ENCODE results near the gene ALDH3A1.

The ALDH3A1 gene

DNA sequence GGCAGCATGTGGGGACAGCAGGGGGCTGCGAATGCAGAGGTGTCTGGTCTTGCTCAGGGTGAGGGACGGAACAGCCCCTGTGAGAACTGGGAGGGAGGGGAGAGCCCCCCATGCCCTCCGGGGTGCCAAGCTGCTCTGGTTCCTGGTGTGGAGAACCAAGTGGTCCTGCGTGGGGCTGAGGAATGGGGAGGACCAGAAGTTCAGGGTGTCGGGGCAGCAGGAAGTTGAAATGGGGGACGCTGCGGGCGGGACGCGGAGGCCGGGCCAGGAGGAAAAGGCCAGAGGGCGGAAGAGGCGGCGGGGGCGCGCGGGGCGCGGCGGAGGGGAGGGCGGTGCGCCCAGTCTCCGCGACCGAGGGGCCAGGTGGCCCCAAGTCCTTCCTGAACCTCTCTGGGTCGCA, 3.6 kb downstream of the ALDH3A1 start:
- Histone ChIP-seq H3K36me3 (ENCODE audit: control insufficient read depth, insufficient read depth, low read length) (no peaks in the 10 kb centered on the region), H3K4me1 (ENCODE audit: control insufficient read depth, insufficient read depth, low read length) (no peaks in the 10 kb centered on the region), H3K27me3 (ENCODE audit: control insufficient read depth, insufficient read depth, low read length) (no peaks in the 10 kb centered on the region), H3K4me3 (ENCODE audit: low read length) (peak overlapping the region; percentile 64), H3K27ac (ENCODE audit: low read depth, low read length) (no peak overlapping the region), H3K9ac (ENCODE audit: low read length) (no peak overlapping the region)

DNA sequence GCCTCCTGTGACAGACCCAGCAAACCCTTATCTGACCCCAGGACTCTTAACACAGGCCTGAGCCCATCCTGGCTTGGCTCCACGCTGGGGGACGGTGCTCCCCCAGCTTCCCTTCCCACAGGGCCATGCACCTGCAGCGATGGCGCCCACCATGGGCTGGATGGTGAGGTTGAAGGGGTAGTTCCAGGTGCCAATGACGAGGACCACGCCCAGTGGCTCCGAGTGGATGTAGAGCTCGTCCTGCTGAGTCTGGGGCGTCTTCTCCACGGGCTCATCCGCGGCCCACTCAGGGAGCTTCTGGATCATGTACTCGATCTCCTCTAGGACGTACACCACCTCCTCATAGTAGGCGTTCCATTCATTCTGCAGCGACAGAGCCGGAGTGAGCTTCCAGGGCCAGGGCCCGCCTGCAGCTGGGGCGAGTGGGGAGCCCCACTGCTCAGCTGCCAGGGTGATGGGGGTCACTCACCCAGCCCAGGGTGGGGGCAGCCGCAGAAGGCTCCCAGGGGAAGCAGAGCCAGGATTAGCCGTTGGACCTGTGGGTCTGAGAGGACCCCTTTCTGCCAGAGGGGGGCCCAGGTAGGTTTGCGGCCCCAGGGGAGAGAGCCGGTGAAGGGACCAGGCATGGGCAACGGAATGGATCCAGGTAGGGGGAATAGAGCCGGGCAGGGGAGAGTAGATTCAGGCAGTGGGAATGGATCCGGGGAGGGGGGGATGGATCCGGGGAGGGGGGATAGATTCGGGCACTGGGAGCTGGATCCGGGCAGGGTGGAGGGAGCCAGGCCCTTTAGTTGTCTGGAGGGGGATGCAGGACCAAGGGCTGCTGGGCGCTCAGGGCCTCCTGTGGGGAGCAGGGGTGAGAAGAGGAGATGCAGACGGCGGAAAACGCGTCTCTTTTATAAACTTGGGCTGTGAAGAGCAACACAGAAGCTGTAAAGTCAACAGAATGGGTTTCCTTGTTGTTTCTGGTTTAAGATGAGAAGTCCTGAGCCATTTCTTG, 4.7 kb downstream of the ALDH3A1 start:
- H3K27ac ChIP-seq (ENCODE audit: low read depth, low read length): no peak overlapping the region
- no peak overlapping the region for H3K4me3 ChIP-seq (ENCODE audit: low read length)
- no peak overlapping the region for H3K9ac ChIP-seq (ENCODE audit: low read length)
- no peaks in the 10 kb centered on the region for H3K4me1 ChIP-seq (ENCODE audit: control insufficient read depth, insufficient read depth, low read length)
- no peaks in the 10 kb centered on the region for H3K27me3 ChIP-seq (ENCODE audit: control insufficient read depth, insufficient read depth, low read length)
- H3K36me3 ChIP-seq (ENCODE audit: control insufficient read depth, insufficient read depth, low read length): no peaks in the 10 kb centered on the region

DNA sequence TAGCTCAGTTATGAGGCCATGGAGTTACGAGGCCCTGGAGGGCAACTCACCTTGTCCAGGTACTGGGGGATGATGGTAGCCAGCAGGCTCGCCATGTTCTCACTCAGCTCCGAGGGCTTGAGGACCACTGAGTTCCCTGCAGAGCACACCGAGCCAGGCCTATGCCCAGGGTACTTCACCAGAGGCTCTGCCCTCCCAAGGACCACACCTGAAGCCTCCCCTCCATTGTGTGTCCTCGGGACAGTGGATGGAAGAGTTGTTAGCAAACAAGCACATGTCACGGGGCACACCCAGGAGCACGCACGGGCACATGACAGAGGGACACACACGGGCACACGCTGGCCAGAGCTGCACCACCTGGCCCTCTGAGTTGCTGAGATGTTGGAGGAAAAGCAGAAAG, 5.6 kb downstream of the ALDH3A1 start:
- Histone ChIP-seq H3K27me3 (ENCODE audit: control insufficient read depth, insufficient read depth, low read length) (no peaks in the 10 kb centered on the region), H3K4me1 (ENCODE audit: control insufficient read depth, insufficient read depth, low read length) (no peaks in the 10 kb centered on the region), H3K4me3 (ENCODE audit: low read length) (no peak overlapping the region), H3K36me3 (ENCODE audit: control insufficient read depth, insufficient read depth, low read length) (no peaks in the 10 kb centered on the region), H3K27ac (ENCODE audit: low read depth, low read length) (no peak overlapping the region), H3K9ac (ENCODE audit: low read length) (no peak overlapping the region)

DNA sequence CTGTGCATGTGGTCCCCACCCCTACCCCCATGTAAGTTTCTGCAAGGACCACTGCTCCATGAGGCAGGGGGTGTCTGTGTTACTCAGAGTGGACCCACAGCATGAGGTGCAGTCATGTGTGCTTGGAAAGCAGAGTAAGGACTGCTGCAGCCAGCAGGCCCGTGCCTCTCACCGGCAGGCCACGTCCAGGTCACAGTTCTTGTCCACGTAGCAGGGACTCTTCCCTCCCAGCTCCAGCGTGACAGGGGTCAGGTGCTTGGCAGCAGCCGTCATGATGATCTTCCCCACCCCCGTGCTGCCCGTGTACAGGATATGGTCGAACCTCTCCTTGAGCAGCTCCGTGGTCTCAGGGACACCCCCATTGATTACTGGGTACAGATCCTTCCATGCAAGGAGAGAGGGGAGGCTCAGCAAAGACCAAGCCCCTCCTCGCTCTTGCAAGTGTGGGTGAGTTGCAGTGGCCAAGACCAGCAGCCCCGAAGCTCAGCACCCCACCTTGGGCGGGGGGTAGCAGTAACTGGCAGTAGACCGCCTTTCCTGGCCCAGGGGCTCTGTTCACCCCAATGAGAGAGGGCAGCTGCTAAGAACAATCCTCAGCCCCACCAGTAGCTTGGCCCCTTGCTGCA, 6.2 kb downstream of the ALDH3A1 start:
- H3K4me1 ChIP-seq (ENCODE audit: control insufficient read depth, insufficient read depth, low read length): no peaks in the 10 kb centered on the region
- no peak overlapping the region for H3K27ac ChIP-seq (ENCODE audit: low read depth, low read length)
- no peak overlapping the region for H3K4me3 ChIP-seq (ENCODE audit: low read length)
- H3K9ac ChIP-seq (ENCODE audit: low read length): no peak overlapping the region
- H3K27me3 ChIP-seq (ENCODE audit: control insufficient read depth, insufficient read depth, low read length): no peaks in the 10 kb centered on the region
- H3K36me3 ChIP-seq (ENCODE audit: control insufficient read depth, insufficient read depth, low read length): no peaks in the 10 kb centered on the region

DNA sequence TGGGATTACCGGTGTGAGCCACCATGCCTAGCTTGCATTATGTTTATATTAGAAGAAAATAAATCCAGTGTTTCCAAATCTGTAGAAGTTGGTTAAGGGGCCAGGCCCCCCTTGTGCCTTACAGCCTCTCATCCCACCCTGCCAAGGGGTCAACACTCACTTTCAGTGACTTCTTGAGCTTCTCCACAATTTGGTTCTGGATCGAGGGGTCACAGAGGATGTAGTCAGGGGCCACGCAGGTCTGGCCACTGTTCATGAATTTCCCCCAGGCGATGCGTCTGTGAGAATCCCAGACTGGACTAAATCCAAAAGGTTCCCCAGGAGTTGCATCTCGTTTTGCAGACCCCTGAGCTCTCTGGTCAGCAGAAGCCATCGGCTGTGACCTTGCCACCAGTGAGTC, 7.2 kb downstream of the ALDH3A1 start:
- Histone ChIP-seq H3K4me1 (ENCODE audit: control insufficient read depth, insufficient read depth, low read length) (no peaks in the 10 kb centered on the region), H3K36me3 (ENCODE audit: control insufficient read depth, insufficient read depth, low read length) (no peaks in the 10 kb centered on the region), H3K27me3 (ENCODE audit: control insufficient read depth, insufficient read depth, low read length) (no peaks in the 10 kb centered on the region), H3K9ac (ENCODE audit: low read length) (no peak overlapping the region), H3K27ac (ENCODE audit: low read depth, low read length) (no peak overlapping the region), H3K4me3 (ENCODE audit: low read length) (no peak overlapping the region)

DNA sequence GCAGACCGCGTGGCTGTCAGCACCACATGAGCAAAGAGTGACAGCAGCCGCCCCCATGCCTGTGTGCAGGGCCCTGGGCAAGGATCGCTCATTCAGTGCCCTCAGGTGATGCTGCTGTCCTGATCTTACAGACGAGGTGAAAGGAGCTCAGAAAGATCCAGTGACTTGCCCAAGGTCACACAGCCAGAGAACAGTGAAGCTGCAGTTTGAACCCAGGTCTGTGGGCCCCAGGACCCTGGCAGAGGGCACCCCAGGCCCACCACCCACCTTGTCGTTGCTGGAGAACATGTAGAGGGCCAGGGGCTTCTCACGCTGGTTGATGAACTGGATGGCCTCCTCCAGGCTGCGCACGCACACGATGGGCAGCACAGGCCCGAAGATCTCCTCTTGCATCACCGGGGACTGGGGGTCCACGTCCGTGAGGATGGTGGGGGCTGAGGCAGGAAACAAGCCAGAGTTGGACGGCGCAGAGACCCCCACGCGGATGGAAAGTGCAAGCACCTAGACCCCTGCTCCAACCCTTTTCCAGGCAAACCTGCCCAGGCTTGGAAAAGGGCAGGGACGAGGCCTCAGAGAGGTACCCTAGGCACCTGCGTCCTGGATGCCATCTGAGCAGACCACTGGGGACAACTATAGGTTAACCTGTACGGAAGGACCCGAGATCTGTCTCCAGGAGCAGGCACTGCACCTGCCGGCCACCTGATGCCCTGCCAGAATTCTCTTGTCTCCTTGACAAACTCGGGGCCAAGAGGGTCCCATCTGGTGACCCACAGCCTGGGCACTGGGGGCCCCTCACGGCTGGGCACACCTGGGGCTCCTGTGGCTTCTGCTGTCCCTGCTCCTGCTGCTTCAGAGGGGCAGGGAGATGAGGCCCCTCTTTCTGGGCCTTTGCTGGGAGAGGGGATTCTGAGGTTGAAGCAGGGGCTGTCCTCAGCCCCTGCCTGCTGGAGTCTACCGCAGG, 8.6 kb downstream of the ALDH3A1 start:
- no peaks in the 10 kb centered on the region for H3K4me1 ChIP-seq (ENCODE audit: control insufficient read depth, insufficient read depth, low read length)
- H3K27ac ChIP-seq (ENCODE audit: low read depth, low read length): no peak overlapping the region
- H3K36me3 ChIP-seq (ENCODE audit: control insufficient read depth, insufficient read depth, low read length): no peaks in the 10 kb centered on the region
- H3K27me3 ChIP-seq (ENCODE audit: control insufficient read depth, insufficient read depth, low read length): no peaks in the 10 kb centered on the region
- H3K9ac ChIP-seq (ENCODE audit: low read length): no peak overlapping the region
- no peak overlapping the region for H3K4me3 ChIP-seq (ENCODE audit: low read length)

DNA sequence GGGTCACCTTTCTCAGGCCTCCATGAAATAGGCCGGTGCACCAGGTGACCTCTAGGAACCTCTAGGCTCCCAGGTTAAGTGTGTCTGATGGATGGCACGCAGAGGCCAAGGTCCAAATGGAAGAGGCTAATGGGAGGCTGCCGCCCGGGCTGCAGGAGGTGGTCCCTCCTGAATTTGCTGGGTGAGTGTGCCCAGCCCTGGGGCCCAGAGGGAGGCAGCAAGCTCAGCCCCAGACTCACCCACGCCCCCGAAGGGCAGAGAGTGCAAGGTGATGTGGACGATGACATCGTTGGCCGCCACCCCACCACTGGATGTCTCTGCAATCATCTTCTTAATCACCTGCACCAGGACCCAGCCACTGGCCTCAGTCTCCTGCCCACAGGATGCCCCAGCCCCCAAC, 9.3 kb downstream of the ALDH3A1 start:
- no peak overlapping the region for H3K4me3 ChIP-seq (ENCODE audit: low read length)
- H3K36me3 ChIP-seq (ENCODE audit: control insufficient read depth, insufficient read depth, low read length): no peaks in the 10 kb centered on the region
- no peaks in the 10 kb centered on the region for H3K4me1 ChIP-seq (ENCODE audit: control insufficient read depth, insufficient read depth, low read length)
- H3K27ac ChIP-seq (ENCODE audit: low read depth, low read length): no peak overlapping the region
- H3K27me3 ChIP-seq (ENCODE audit: control insufficient read depth, insufficient read depth, low read length): no peaks in the 10 kb centered on the region
- no peak overlapping the region for H3K9ac ChIP-seq (ENCODE audit: low read length)

DNA sequence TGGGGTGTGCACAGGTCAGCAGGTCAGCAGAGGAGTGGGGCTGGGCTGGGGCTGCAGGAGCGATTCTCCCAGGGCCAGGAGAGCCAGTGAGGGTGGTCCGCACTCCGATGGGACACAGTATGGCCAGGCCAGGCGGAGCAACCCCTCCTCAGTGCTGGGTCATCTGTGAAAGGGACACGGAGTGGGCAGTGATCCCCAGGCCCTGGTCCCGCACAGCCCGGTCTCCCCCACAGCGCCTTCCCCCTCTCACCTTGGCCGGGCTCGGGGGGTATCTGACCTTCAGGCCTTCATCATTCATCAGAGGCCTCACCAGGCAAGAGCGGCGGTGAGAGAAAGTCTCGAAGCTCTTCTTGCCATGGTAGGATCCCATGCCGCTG, 10.0 kb downstream of the ALDH3A1 start:
- no peak overlapping the region for H3K27ac ChIP-seq (ENCODE audit: low read depth, low read length)
- no peaks in the 10 kb centered on the region for H3K36me3 ChIP-seq (ENCODE audit: control insufficient read depth, insufficient read depth, low read length)
- no peak overlapping the region for H3K9ac ChIP-seq (ENCODE audit: low read length)
- no peaks in the 10 kb centered on the region for H3K27me3 ChIP-seq (ENCODE audit: control insufficient read depth, insufficient read depth, low read length)
- no peak overlapping the region for H3K4me3 ChIP-seq (ENCODE audit: low read length)
- H3K4me1 ChIP-seq (ENCODE audit: control insufficient read depth, insufficient read depth, low read length): no peaks in the 10 kb centered on the region

DNA sequence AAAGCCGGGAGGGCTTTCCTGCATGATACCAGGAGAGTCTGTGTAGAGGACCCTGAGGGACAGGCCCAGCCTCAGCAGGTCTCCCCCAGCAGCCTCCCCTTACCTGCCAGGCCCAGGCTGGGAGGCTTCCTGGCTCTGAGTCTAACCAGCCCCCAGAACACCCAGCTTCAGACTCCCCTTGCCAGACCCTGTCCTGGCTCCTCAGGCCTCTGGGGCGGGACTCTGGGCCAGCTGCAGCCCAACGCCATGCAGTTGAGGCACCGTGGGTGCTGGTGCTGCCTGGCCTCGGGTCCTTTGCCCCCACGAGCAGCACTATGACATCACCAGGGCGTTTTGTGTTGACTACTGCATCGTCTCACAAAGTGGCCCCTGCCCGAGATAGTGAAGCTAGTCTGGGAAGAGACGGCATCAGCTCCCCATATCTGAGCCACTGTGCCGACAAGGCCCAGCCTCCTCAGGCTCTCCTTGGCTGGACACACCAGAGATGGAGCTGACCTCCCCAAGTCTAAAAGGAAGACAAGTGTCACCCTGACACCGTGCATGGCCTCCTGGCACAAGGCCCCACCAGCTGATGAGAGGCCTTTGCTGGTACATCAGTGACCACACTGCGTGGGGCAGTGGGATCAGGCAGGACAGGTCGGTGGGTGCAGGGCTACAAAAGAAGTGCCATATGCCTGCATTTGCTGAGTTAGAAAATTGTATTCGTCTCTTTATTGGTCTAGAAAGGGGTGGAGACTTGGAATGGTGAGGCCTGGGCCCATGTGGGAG, 10.6 kb downstream of the ALDH3A1 start:
- Histone ChIP-seq H3K4me3 (ENCODE audit: low read length) (no peak overlapping the region), H3K9ac (ENCODE audit: low read length) (no peak overlapping the region), H3K4me1 (ENCODE audit: control insufficient read depth, insufficient read depth, low read length) (no peaks in the 10 kb centered on the region), H3K27ac (ENCODE audit: low read depth, low read length) (no peak overlapping the region), H3K27me3 (ENCODE audit: control insufficient read depth, insufficient read depth, low read length) (no peaks in the 10 kb centered on the region), H3K36me3 (ENCODE audit: control insufficient read depth, insufficient read depth, low read length) (no peaks in the 10 kb centered on the region)

DNA sequence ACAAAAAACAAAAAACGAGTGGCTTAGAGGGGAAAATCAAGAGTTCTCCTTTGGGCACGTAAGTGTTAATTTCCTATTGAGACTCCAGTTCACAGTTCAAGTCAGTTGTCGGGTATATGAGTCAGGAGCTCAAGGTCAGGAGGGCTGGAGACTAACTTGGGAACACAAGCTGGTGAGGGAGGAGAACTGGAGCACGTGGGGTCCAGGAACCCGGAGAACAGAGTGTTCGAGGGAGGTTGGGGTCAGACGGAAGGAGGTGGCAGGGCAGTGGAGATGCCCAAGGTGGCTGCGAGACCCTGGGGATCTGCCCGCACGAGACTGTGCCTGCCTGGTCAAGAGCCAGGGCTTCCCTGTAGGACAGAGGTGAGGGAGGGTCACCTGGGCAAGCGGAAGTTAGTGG, 12.0 kb downstream of the ALDH3A1 start:
- Histone ChIP-seq H3K27me3 (ENCODE audit: control insufficient read depth, insufficient read depth, low read length) (no peaks in the 10 kb centered on the region), H3K9ac (ENCODE audit: low read length) (no peak overlapping the region), H3K4me1 (ENCODE audit: control insufficient read depth, insufficient read depth, low read length) (no peaks in the 10 kb centered on the region), H3K27ac (ENCODE audit: low read depth, low read length) (no peak overlapping the region), H3K4me3 (ENCODE audit: low read length) (no peak overlapping the region), H3K36me3 (ENCODE audit: control insufficient read depth, insufficient read depth, low read length) (no peaks in the 10 kb centered on the region)

DNA sequence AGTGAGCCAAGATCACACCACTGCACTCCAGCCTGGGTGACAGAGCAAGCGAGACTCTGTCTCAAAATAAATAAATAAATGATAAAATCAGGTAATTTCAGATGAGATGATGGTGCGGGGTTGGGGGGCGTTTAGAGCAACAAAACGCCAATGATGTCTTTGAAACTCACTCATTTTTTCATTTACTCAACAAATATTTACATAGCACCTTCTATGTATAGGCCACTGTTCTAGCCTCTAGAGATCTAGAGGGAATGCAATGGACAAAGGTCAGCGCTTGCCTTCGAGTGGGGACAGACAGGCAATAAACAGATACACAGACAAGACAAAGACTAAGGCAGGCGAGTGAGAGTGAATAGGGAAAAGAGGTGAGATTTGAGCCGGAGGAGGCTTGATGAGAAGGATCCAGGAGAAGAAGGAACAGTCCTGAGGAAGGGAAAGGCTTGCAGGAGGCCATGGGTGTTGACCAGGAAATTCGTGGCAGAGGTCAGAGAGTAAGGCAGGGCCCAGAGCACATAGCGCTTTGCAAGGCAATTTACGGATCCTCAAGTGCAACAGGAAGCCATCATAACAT, 14.1 kb downstream of the ALDH3A1 start:
- no peaks in the 10 kb centered on the region for H3K36me3 ChIP-seq (ENCODE audit: control insufficient read depth, insufficient read depth, low read length)
- no peak overlapping the region for H3K27ac ChIP-seq (ENCODE audit: low read depth, low read length)
- H3K9ac ChIP-seq (ENCODE audit: low read length): no peak overlapping the region
- no peaks in the 10 kb centered on the region for H3K27me3 ChIP-seq (ENCODE audit: control insufficient read depth, insufficient read depth, low read length)
- H3K4me1 ChIP-seq (ENCODE audit: control insufficient read depth, insufficient read depth, low read length): no peaks in the 10 kb centered on the region
- no peak overlapping the region for H3K4me3 ChIP-seq (ENCODE audit: low read length)

Data from rectal smooth muscle tissue (tissue), 1 donor.